Fibroblast of lung (primary cell): ENCODE results near the gene PSTPIP2. TPM values are rescaled to one million over a fixed set of nuclear protein-coding genes. Genes with fewer than 3 reads are reported as not detected.

Experiments used
- DNase-seq, 2 donors: peaks; one replicate each; pipeline versions ENCODE4 v3.0.0 to v3.0.0-alpha.2; 2010; ENCODE audit warnings: low read depth in 2 of 2
- H2AFZ ChIP-seq: 2 replicates; pipeline ENCODE4 v1.5.1; 2012; ENCODE audit warnings: low read length, control low read depth, inconsistent platforms
- H3K27ac ChIP-seq: 2 replicates; pipeline ENCODE4 v1.5.1; 2011; ENCODE audit warnings: low read length, control low read depth; ENCODE audit not compliant: insufficient read depth
- H3K27me3 ChIP-seq: 2 replicates; pipeline ENCODE4 v1.5.1; 2011; ENCODE audit warnings: mild to moderate bottlenecking, low read length; ENCODE audit not compliant: control insufficient read depth, insufficient read depth
- H3K36me3 ChIP-seq: 2 replicates; pipeline ENCODE4 v1.5.1; 2011; ENCODE audit warnings: low read length; ENCODE audit not compliant: control insufficient read depth, insufficient read depth
- H3K4me1 ChIP-seq: 2 replicates; pipeline ENCODE4 v1.5.1; 2011; ENCODE audit warnings: low read length; ENCODE audit not compliant: control insufficient read depth, insufficient read depth; ENCODE audit errors: extremely low read depth
- H3K4me2 ChIP-seq: 2 replicates; pipeline ENCODE4 v1.5.1; 2011; ENCODE audit warnings: low read length, control low read depth; ENCODE audit not compliant: insufficient read depth; ENCODE audit errors: extremely low read depth
- H3K4me3 ChIP-seq, 4 experiments: fragments of 200-600 bp in 1 of 4; sonication (generic) in 1 of 4; replicated peaks in 1 of 4; 2 replicates each; pipeline ENCODE4 v1.5.1; 2011 to 2016; ENCODE audit warnings: low read length in 4 of 4, low read depth in 3 of 4, mild to moderate bottlenecking in 3 of 4, control low read depth in 2 of 4, inconsistent platforms in 1 of 4, mixed read lengths in 1 of 4; ENCODE audit not compliant: insufficient read depth in 1 of 4; ENCODE audit errors: control extremely low read depth in 1 of 4
- H3K79me2 ChIP-seq: 2 replicates; pipeline ENCODE4 v1.5.1; 2012; ENCODE audit warnings: mild to moderate bottlenecking, low read length, inconsistent platforms; ENCODE audit not compliant: control insufficient read depth, insufficient read depth
- H3K9ac ChIP-seq: 2 replicates; pipeline ENCODE4 v1.5.1; 2011; ENCODE audit warnings: mild to moderate bottlenecking, low read length, control low read depth; ENCODE audit not compliant: insufficient read depth
- H3K9me3 ChIP-seq: 2 replicates; pipeline ENCODE4 v1.5.1; 2012; ENCODE audit warnings: low read depth, low read length; ENCODE audit not compliant: control insufficient read depth, insufficient read depth
- H4K20me1 ChIP-seq: 2 replicates; pipeline ENCODE4 v1.5.1; 2011; ENCODE audit warnings: low read length; ENCODE audit not compliant: control insufficient read depth, insufficient read depth; ENCODE audit errors: extremely low read depth
- CTCF ChIP-seq, 2 donors: IDR thresholded peaks in 1 of 2; conservative IDR thresholded peaks in 1 of 2; 1 replicate in 1 of 2; 2 replicates in 1 of 2; pipeline ENCODE4 v1.5.1; 2011 to 2012; ENCODE audit warnings: low read length in 2 of 2, control low read depth in 1 of 2, inconsistent platforms in 1 of 2, low read depth in 1 of 2, mild to moderate bottlenecking in 1 of 2
- EZH2 ChIP-seq: IDR thresholded peaks from 2 replicates; pipeline ENCODE4 v1.5.1; 2012; ENCODE audit warnings: low read length, control low read depth, mild to moderate bottlenecking; ENCODE audit errors: missing control alignments
- polyA plus RNA-seq, 2 donors: library from polyadenylated mRNA; depleted of rRNA in 1 of 2; stranded (reverse) in 1 of 2; unstranded in 1 of 2; fragments of >200 nt; gene quantifications; 2 replicates each; pipeline ENCODE4 v1.2.1, GENCODE V29; 2011 to 2012; ENCODE audit warnings: missing spikeins in 1 of 2
- total RNA-seq: library from RNA; depleted of rRNA; stranded (reverse); fragments of >200 nt; gene quantifications from 2 replicates; pipeline ENCODE4 v1.2.1, GENCODE V29; 2014

Gene PSTPIP2
- total and polyA plus RNA-seq, 2 donors (not counting 1 experiment from before 2014, with no cell fraction given), result 13.4 to 18.4 TPM

DNA sequence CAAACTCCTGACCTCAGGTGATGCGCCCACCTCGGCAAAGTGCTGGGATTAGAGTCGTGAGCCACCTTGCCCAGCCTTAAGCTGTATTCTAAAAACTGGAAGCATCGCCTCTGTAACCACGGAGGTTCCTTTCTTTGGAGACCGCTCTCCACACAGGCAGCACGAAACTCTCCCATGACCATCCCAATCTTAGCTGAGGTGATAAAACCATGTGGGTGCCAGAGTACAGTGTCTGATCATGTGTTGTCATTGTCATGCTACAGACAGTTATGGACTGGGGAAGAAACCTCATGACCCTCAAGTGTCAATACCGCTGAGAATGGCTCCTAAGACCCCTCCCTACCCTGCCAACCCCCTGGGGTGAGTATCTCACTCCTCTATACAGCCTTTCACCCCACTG is 63.5 kb downstream of the PSTPIP2 start:
- Histone ChIP-seq H3K36me3 (no peaks in the 10 kb centered on the region), H4K20me1 (no peaks in the 10 kb centered on the region), H3K9me3 (no peaks in the 10 kb centered on the region), H3K4me1 (no peaks in the 10 kb centered on the region), H3K4me2 (no peak overlapping the region), H3K27me3 (no peaks in the 10 kb centered on the region), H3K27ac (no peak overlapping the region), H3K4me3 (no peak overlapping the region), H3K9ac (no peak overlapping the region), H3K79me2 (no peaks in the 10 kb centered on the region), H2AFZ (no peak overlapping the region)
- TF ChIP-seq CTCF (conservative IDR thresholded peaks at IDR 0.05 in 1 of 2, IDR thresholded peaks at IDR 0.05 in 1 of 2; ENCODE audit: low read depth in 1 of 2, low read length in 2 of 2), result no peak
- TF ChIP-seq EZH2, result no peak
- no peak for DNase-seq

DNA sequence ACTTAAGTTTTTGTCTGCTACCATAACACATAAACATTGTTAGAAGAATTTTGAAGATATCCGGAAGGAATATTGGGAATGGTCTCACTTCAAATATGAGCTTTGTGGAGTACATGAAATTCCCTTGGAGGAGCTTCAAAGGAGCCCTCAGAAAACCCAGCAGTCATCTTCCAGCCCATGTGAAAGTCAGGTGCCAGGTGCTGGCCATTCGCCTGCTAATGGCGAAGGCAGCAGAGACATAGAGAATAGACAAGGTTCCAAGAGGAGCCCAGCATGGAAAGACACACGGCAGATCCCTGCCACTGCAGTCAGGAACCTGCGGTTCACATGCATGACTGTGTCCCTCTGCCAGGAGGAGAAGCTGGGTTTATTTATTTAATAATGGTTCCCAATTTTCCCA is 64.9 kb downstream of the PSTPIP2 start:
- Histone ChIP-seq H3K36me3 (peaks cover 2% of the 10 kb centered on the region), H3K4me1 (no peaks in the 10 kb centered on the region), H3K4me2 (no peak overlapping the region), H4K20me1 (no peaks in the 10 kb centered on the region), H2AFZ (no peak overlapping the region), H3K27me3 (no peaks in the 10 kb centered on the region), H3K4me3 (no peak overlapping the region), H3K79me2 (no peaks in the 10 kb centered on the region), H3K27ac (no peak overlapping the region), H3K9me3 (no peaks in the 10 kb centered on the region), H3K9ac (no peak overlapping the region)
- TF ChIP-seq CTCF (conservative IDR thresholded peaks at IDR 0.05 in 1 of 2, IDR thresholded peaks at IDR 0.05 in 1 of 2; ENCODE audit: low read depth in 1 of 2, low read length in 2 of 2), result no peak
- no peak for TF ChIP-seq EZH2
- no peak for DNase-seq

DNA sequence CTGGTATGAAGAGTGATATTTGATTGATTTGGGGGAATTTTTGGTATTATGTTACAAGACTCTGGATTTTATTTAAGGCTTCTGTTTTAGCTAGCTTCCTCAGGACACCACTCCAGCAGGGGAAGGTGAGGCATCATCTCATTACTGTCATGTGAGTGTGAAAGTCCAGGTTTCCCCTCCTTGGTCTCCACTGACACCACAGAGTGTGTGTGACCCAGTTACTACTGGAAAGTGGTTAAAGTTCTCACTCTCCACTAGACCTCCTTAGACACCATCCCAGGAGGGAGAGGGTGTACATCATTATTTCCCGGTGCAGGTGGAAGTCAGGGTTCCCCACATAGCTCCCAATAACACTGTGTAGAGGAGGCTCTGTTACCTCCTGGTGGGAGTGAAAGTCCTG is 69.1 kb downstream of the PSTPIP2 start:
- H3K79me2 ChIP-seq, result no peaks in the 10 kb centered on the region

More for the DNA sequence above, 69.1 kb downstream of the PSTPIP2 start:
- DNase-seq, result no peak
- Histone ChIP-seq H4K20me1 (no peaks in the 10 kb centered on the region), H3K36me3 (peaks cover 2% of the 10 kb centered on the region), H3K4me1 (no peaks in the 10 kb centered on the region), H3K27ac (no peak overlapping the region), H3K27me3 (no peaks in the 10 kb centered on the region), H3K4me3 (no peak overlapping the region), H3K9me3 (no peaks in the 10 kb centered on the region), H2AFZ (no peak overlapping the region), H3K4me2 (no peak overlapping the region), H3K9ac (no peak overlapping the region)
- no peak for TF ChIP-seq CTCF (conservative IDR thresholded peaks at IDR 0.05 in 1 of 2, IDR thresholded peaks at IDR 0.05 in 1 of 2; ENCODE audit: low read depth in 1 of 2, low read length in 2 of 2)
- no peak for TF ChIP-seq EZH2
